ENCODE measurements around the gene ADGRL1. TPM values are rescaled to one million over a fixed set of nuclear protein-coding genes. Genes with fewer than 3 reads are reported as not detected.
"Not testable (repeated sequence)": the region's sequence is repeated elsewhere in the genome, so short reads cannot be mapped to it uniquely, and the experiment has no call there.

ADGRL1 gene
- total and polyA plus RNA-seq, 11 donors: 10.1 to 29.4 (median 14.1) TPM

- 40 to 71% (median 61%) methylated on average over 3 to 13 of the region's 13 CpGs for WGBS, 4 donors
Observed at GRCh38 chr19:14203177-14203576, 2.8 kb downstream of the ADGRL1 start.

GRCh38 chr19:14201481-14201880 is 4.5 kb downstream of the ADGRL1 start:
- H3K4me1 ChIP-seq: peaks cover 0 to 20% (median 0%) of the 10 kb centered on the region in 12 donors
- H3K36me3 ChIP-seq, ATAC-seq, DNase-seq, H3K27me3 ChIP-seq, H3K9me3 ChIP-seq, H3K27ac ChIP-seq, H3K4me3 ChIP-seq: not testable (repeated sequence)
- intact Hi-C loops (cut with DNase I): loop anchor here in 1 of 10 donors (10.0 kb wide), 1 partner anchor 143 kb away; no protein-coding TSS in a partner anchor
- WGBS, 4 donors: 67 to 82% (median 74%) methylated on average over 8 of the region's 8 CpGs

More at GRCh38 chr19:14203177-14203576, 2.8 kb downstream of the ADGRL1 start:
- no peak for DNase-seq
- Histone ChIP-seq H3K9me3 (no peaks in the 10 kb centered on the region), H3K27me3 (no peaks in the 10 kb centered on the region), H3K4me3 (no peak overlapping the region), H3K36me3 (no peaks in the 10 kb centered on the region), H3K4me1 (peaks cover 0 to 20% (median 4%) of the 10 kb centered on the region in 12 donors), H3K27ac (no peak overlapping the region)
- no peak for TF ChIP-seq CTCF (IDR thresholded peaks at IDR 0.05)
- TF ChIP-seq POLR2A (IDR thresholded peaks at IDR 0.05): no peak
- intact Hi-C loops (cut with DNase I): loop anchor here in 1 of 10 donors (10.0 kb wide), 1 partner anchor 142 kb away; no protein-coding TSS in a partner anchor
- no peak for ATAC-seq

GRCh38 chr19:14200147-14200841 is 5.7 kb downstream of the ADGRL1 start:
- intact Hi-C loops (cut with DNase I): loop anchor here in 1 of 10 donors (10.0 kb wide), 1 partner anchor 145 kb away; no protein-coding TSS in a partner anchor
- H3K27me3 ChIP-seq, H3K9me3 ChIP-seq, H3K36me3 ChIP-seq, H3K4me3 ChIP-seq: not testable (repeated sequence)
- H3K27ac ChIP-seq: peak overlapping the region in 1 of 12 donors; percentile 11
- TF ChIP-seq CTCF (IDR thresholded peaks at IDR 0.05): peak; percentile 30 to 66 (median 55)
- H3K4me1 ChIP-seq: peaks cover 0 to 13% (median 0%) of the 10 kb centered on the region in 12 donors
- WGBS, 4 donors: 82 to 86% (median 84%) methylated on average over 24 of the region's 24 CpGs
- ATAC-seq: peak in 3 of 4 donors; percentile 39 to 54 (median 48)
- peak in 1 of 5 donors; percentile 45 for DNase-seq

- no peak for TF ChIP-seq POLR2A (IDR thresholded peaks at IDR 0.05)
- ATAC-seq (no peak), DNase-seq (no peak)
- no peak overlapping the region for H3K4me3 ChIP-seq
- peaks cover 0 to 5% (median 0%) of the 10 kb centered on the region in 12 donors for H3K4me1 ChIP-seq
- no peaks in the 10 kb centered on the region for H3K9me3 ChIP-seq
- no peaks in the 10 kb centered on the region for H3K36me3 ChIP-seq
- no peaks in the 10 kb centered on the region for H3K27me3 ChIP-seq
- no peak overlapping the region for H3K27ac ChIP-seq
- intact Hi-C loops (cut with DNase I): loop anchor here in 7 of 10 donors (5.0 to 10.0 kb wide), 5 partner anchors 51 to 206 kb away; no protein-coding TSS in a partner anchor
- WGBS, 4 donors: 86 to 91% (median 88%) methylated on average over 18 of the region's 18 CpGs
Observed at GRCh38 chr19:14198384-14199376, 7.3 kb downstream of the ADGRL1 start.

Data from heart left ventricle (tissue), 16 donors.